Activated CD4-positive, alpha-beta T cell treated with anti-CD3 and anti-CD28 coated beads, Interleukin-2, amount 10 ng/mL, durations not matched to agents 7 days and 5 days (primary cell): Measurements from ENCODE around the gene OR2T1. TPM values are rescaled to one million over a fixed set of nuclear protein-coding genes. Genes with fewer than 3 reads are reported as not detected.
"Not testable (repeated sequence)": the region's sequence is repeated elsewhere in the genome, so short reads cannot be mapped to it uniquely, and the experiment has no call there.

Source experiments
- CTCF ChIA-PET: fragments of 350-600 bp; sonication (Branson Sonifier 250); formaldehyde crosslinking; loops from one replicate; lab custom pipeline; 2021; ENCODE audit warnings: antibody characterized with exemption; lab: Charles Lee
- POLR2A ChIA-PET: fragments of 350-600 bp; sonication (Branson Sonifier 250); formaldehyde crosslinking; loops from one replicate; lab custom pipeline; 2021; ENCODE audit warnings: antibody characterized with exemption; lab: Charles Lee
- DNase-seq: peaks from one replicate; pipeline ENCODE4 v3.0.0-alpha.2; 2020
- H3K27ac Mint-ChIP-seq: one replicate; pipeline ENCODE4 v1.8.0; 2021; ENCODE audit warnings: mild to moderate bottlenecking, moderate library complexity, mixed read lengths
- H3K27me3 Mint-ChIP-seq: one replicate; pipeline ENCODE4 v1.8.0; 2021; ENCODE audit warnings: mixed read lengths
- H3K36me3 Mint-ChIP-seq: one replicate; pipeline ENCODE4 v1.8.0; 2021; ENCODE audit warnings: low read depth, mixed read lengths
- H3K4me1 Mint-ChIP-seq: one replicate; pipeline ENCODE4 v1.8.0; 2021; ENCODE audit warnings: mixed read lengths
- H3K4me3 Mint-ChIP-seq: one replicate; pipeline ENCODE4 v1.8.0; 2021; ENCODE audit warnings: mild to moderate bottlenecking, moderate library complexity, mixed read lengths
- H3K9me3 Mint-ChIP-seq: one replicate; pipeline ENCODE4 v1.8.0; 2021; ENCODE audit warnings: mixed read lengths
- total RNA-seq, 2 experiments: library from RNA; stranded (reverse); gene quantifications; one replicate each; pipeline ENCODE4 v1.2.3, GENCODE V29; 2021

Gene OR2T1
- total RNA-seq, 2 experiments from 2014 or later = not detected

DNA sequence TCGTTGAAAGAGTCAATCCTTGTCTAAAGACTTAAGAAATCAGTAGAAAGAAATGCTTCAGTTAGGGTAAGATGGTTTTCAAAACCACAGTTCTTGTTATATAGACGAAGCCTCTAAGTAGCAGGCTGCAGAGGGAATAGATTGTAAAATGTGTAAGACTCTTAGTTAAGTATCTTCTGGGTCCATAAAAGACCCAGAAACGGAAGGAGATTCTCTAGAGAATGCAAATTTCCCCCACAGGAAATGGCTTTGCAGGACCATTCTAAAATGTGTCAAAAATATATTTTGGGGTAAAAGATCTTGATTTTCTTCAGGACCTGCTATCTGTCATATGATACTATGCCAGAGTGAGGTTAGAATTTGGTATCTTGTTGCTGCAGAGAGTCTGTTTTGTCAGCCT lies 13.4 kb downstream of the OR2T1 start:
- H3K9me3 Mint-ChIP-seq = peaks cover 28% of the 10 kb centered on the region
- H3K36me3 Mint-ChIP-seq = peaks cover 7% of the 10 kb centered on the region
- H3K4me3 Mint-ChIP-seq = no peak overlapping the region
- no peak overlapping the region for H3K27ac Mint-ChIP-seq
- POLR2A ChIA-PET = no interaction called here
- CTCF ChIA-PET = no interaction called here
- H3K4me1 Mint-ChIP-seq = peaks cover 5% of the 10 kb centered on the region
- H3K27me3 Mint-ChIP-seq = no peaks in the 10 kb centered on the region
- DNase-seq = no peak

DNA sequence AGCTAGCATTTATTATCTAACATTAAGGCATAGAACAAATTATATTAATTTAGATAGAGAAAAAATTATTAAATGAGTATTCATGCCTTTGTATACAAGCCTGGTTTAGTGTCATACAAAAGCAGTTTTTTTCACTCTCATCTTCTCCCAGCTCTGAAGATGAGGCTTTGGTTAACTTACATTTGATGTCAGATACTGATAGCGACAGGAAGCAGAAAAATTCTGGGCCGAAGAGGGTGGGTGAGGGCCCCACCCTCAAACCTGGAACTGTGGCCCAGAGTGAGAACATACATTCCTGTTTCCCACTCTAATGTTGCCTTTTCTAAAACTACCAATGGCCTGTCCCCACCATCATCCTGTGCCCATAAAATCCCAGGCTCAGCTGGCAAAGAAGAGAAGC lies 15.0 kb downstream of the OR2T1 start:
- no peak overlapping the region for H3K27ac Mint-ChIP-seq
- H3K4me3 Mint-ChIP-seq = no peak overlapping the region
- no peaks in the 10 kb centered on the region for H3K27me3 Mint-ChIP-seq
- ChIA-PET POLR2A (no interaction called here), CTCF (no interaction called here)
- H3K36me3 Mint-ChIP-seq = peaks cover 7% of the 10 kb centered on the region
- no peak for DNase-seq
- peaks cover 30% of the 10 kb centered on the region for H3K9me3 Mint-ChIP-seq
- peaks cover 5% of the 10 kb centered on the region for H3K4me1 Mint-ChIP-seq

DNA sequence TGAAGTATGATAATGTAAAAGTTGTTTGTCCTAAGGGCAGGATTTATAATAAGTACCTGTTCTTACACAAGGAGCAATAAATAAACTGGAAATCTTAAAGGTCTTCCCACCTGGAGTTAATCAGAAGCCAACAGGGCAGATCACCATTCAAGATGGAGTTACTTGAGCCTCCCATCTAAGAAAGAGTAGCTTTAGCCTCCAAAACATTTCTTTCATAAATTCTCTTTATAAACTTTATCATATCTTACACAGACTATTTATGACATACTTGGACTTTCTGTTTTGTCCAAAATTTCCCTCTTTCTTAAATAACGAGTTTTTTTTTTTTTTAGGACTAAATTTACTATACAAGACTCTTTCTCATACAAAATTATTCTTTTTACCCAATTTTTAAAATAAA lies 18.5 kb downstream of the OR2T1 start:
- H3K36me3 Mint-ChIP-seq = peaks cover 7% of the 10 kb centered on the region
- ChIA-PET CTCF (no interaction called here), POLR2A (no interaction called here)
- H3K9me3 Mint-ChIP-seq = peaks cover 25% of the 10 kb centered on the region
- no peak for DNase-seq
- no peak overlapping the region for H3K4me3 Mint-ChIP-seq
- peaks cover 5% of the 10 kb centered on the region for H3K4me1 Mint-ChIP-seq
- no peak overlapping the region for H3K27ac Mint-ChIP-seq
- H3K27me3 Mint-ChIP-seq = no peaks in the 10 kb centered on the region

GRCh38 chr1:248427526-248428191 lies 24.8 kb downstream of the OR2T1 start:
- not testable (repeated sequence) for H3K27ac Mint-ChIP-seq

DNA sequence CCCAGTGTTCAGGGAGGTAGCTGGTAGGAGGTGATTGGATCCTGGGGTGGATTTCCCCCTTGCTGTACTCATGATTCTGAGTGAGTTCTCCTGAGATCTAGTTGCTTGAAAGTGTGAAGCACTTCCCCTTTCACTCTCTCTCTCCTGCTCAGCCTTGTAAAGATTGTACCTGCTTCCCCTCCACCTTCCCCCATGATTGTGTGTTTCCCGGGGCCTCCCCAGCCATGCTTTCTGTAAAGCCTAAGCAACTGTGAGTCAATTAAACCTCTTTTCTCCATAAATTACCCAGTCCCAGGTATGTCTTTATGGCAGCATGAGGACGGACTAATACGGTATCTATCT lies 25.3 kb downstream of the OR2T1 start:
- H3K9me3 Mint-ChIP-seq, H3K27ac Mint-ChIP-seq, H3K27me3 Mint-ChIP-seq, DNase-seq, H3K36me3 Mint-ChIP-seq, H3K4me3 Mint-ChIP-seq, H3K4me1 Mint-ChIP-seq, CTCF ChIA-PET, POLR2A ChIA-PET: not testable (repeated sequence)

More at GRCh38 chr1:248427526-248428191, 24.8 kb downstream of the OR2T1 start:
- H3K9me3 Mint-ChIP-seq, H3K36me3 Mint-ChIP-seq, DNase-seq, POLR2A ChIA-PET, CTCF ChIA-PET, H3K4me3 Mint-ChIP-seq, H3K27me3 Mint-ChIP-seq, H3K4me1 Mint-ChIP-seq: not testable (repeated sequence)

GRCh38 chr1:248431683-248432082 lies 28.8 kb downstream of the OR2T1 start:
- DNase-seq, H3K27ac Mint-ChIP-seq, POLR2A ChIA-PET, H3K4me3 Mint-ChIP-seq, H3K4me1 Mint-ChIP-seq, CTCF ChIA-PET, H3K9me3 Mint-ChIP-seq, H3K36me3 Mint-ChIP-seq, H3K27me3 Mint-ChIP-seq: not testable (repeated sequence)

- H3K36me3 Mint-ChIP-seq, H3K4me1 Mint-ChIP-seq, POLR2A ChIA-PET, CTCF ChIA-PET, H3K4me3 Mint-ChIP-seq, H3K27me3 Mint-ChIP-seq, DNase-seq, H3K9me3 Mint-ChIP-seq, H3K27ac Mint-ChIP-seq: not testable (repeated sequence)
These were observed 29.4 kb downstream of the OR2T1 start for GRCh38 chr1:248432201-248432600.

DNA sequence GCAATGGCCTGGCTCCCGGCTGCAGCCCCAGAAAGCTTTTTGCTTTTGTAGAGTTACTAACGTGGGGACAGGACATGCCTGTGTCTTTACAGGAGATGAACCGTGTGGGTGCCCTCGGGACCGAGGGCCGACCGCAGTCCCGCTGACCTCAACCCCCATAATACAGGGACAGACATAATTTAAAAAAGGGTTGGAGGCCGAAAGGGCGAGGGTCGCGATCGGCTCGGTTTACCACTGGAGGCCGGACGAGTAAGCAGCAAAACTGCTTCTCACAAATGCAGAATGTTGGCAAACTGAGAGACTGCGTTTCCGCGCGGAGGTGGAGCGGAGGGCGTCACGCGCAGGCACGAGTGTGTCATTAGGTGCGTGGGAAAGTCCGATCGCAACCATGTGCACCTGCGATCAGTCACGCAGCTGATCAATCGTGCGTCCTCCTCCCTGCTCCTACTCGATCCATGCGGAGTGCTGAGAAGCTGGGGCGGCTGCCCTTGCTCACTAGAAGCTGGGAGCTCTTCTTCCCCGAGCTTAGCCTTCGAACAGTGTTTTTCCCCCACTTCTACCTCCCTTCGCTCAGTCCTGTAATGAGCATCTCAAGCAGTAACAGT lies 31.1 kb downstream of the OR2T1 start:
- H3K27ac Mint-ChIP-seq, H3K27me3 Mint-ChIP-seq, DNase-seq, H3K4me3 Mint-ChIP-seq, H3K36me3 Mint-ChIP-seq, H3K9me3 Mint-ChIP-seq, POLR2A ChIA-PET, CTCF ChIA-PET, H3K4me1 Mint-ChIP-seq: not testable (repeated sequence)

- H3K27ac Mint-ChIP-seq, H3K9me3 Mint-ChIP-seq, H3K27me3 Mint-ChIP-seq, H3K4me3 Mint-ChIP-seq, POLR2A ChIA-PET, DNase-seq, CTCF ChIA-PET, H3K36me3 Mint-ChIP-seq, H3K4me1 Mint-ChIP-seq: not testable (repeated sequence)
These were observed 32.1 kb downstream of the OR2T1 start for GRCh38 chr1:248434913-248435312.

- H3K9me3 Mint-ChIP-seq, CTCF ChIA-PET, DNase-seq, H3K4me1 Mint-ChIP-seq, H3K27ac Mint-ChIP-seq, POLR2A ChIA-PET, H3K36me3 Mint-ChIP-seq, H3K27me3 Mint-ChIP-seq, H3K4me3 Mint-ChIP-seq: not testable (repeated sequence)
These were observed 33.5 kb downstream of the OR2T1 start for GRCh38 chr1:248436303-248436702.

GRCh38 chr1:248438668-248439067 lies 35.8 kb downstream of the OR2T1 start:
- H3K27ac Mint-ChIP-seq, H3K36me3 Mint-ChIP-seq, H3K9me3 Mint-ChIP-seq, CTCF ChIA-PET, POLR2A ChIA-PET, H3K4me3 Mint-ChIP-seq, DNase-seq, H3K4me1 Mint-ChIP-seq, H3K27me3 Mint-ChIP-seq: not testable (repeated sequence)

DNA sequence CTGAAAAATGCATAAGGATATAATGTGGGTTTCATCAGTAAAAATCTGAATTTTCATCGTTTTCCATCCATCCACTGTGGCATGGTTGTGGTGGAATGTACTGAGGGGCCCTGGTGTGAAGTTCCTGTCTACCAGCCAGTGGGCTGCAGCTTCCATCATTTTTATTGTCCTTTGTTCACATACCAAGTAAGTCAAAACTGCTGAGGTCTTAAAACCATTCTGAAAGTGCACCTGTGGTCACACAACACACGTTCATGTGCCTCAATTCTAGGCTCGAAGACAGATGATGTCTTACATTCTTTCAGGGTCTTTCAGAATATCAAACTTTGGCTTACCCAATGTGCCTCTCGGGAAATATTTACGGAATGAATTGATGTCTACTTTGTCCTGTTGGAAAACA lies 36.4 kb downstream of the OR2T1 start:
- H3K36me3 Mint-ChIP-seq, H3K27ac Mint-ChIP-seq, H3K4me3 Mint-ChIP-seq, H3K4me1 Mint-ChIP-seq, CTCF ChIA-PET, H3K27me3 Mint-ChIP-seq, H3K9me3 Mint-ChIP-seq, DNase-seq, POLR2A ChIA-PET: not testable (repeated sequence)

GRCh38 chr1:248442500-248443277 lies 39.8 kb downstream of the OR2T1 start:
- H3K4me1 Mint-ChIP-seq, H3K27me3 Mint-ChIP-seq, POLR2A ChIA-PET, H3K9me3 Mint-ChIP-seq, CTCF ChIA-PET, H3K36me3 Mint-ChIP-seq, DNase-seq, H3K27ac Mint-ChIP-seq, H3K4me3 Mint-ChIP-seq: not testable (repeated sequence)
